ENCODE data around the gene C9orf40.

GRCh38 chr9:74948937-74949336 is 3.8 kb downstream of the C9orf40 start:
- TF ChIP-seq POLR2A (IDR thresholded peaks at IDR 0.05) (no peak), CTCF (IDR thresholded peaks at IDR 0.05) (no peak)
